KOPT-K1 (cell line): ENCODE results near the gene RBP4.

ENCODE experiments used
- H3K27ac ChIP-seq: fragments of 200-600 bp; sonication (generic); 2 replicates; pipeline ENCODE4 v1.5.1; 2016; ENCODE audit warnings: antibody characterized with exemption, mild to moderate bottlenecking, low read depth, low read length; ENCODE audit not compliant: poor library complexity, severe bottlenecking
- H3K36me3 ChIP-seq: fragments of 200-600 bp; sonication (generic); 2 replicates; pipeline ENCODE4 v1.5.1; 2017; ENCODE audit warnings: antibody characterized with exemption, mild to moderate bottlenecking, low read length, moderate library complexity; ENCODE audit not compliant: insufficient read depth
- H3K9me3 ChIP-seq: fragments of 200-600 bp; sonication (generic); 2 replicates; pipeline ENCODE4 v1.5.1; 2017; ENCODE audit warnings: antibody characterized with exemption, low read length, mild to moderate bottlenecking; ENCODE audit not compliant: insufficient read depth, poor library complexity, severe bottlenecking

Gene RBP4

DNA sequence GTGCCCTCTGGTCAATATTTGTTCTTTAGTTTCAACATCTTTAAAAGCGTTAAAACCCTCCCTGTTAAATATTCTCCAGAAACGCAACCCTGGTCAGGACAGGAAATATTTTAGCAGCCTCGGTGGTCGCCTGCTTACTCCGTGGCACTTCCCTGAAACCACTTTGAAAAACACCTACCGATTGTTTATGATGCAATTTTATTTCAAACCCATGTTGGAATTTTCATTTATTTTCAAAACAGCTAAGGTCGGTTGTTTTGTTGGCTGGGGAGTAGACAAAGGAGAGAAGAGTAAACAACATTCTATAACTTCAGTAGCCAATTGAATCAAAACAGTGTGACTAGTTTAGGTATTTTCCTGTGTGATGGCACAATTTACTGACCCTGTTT is 733 bp upstream of the RBP4 start:
- Histone ChIP-seq H3K27ac (no peak overlapping the region), H3K9me3 (no peaks in the 10 kb centered on the region), H3K36me3 (no peaks in the 10 kb centered on the region)

DNA sequence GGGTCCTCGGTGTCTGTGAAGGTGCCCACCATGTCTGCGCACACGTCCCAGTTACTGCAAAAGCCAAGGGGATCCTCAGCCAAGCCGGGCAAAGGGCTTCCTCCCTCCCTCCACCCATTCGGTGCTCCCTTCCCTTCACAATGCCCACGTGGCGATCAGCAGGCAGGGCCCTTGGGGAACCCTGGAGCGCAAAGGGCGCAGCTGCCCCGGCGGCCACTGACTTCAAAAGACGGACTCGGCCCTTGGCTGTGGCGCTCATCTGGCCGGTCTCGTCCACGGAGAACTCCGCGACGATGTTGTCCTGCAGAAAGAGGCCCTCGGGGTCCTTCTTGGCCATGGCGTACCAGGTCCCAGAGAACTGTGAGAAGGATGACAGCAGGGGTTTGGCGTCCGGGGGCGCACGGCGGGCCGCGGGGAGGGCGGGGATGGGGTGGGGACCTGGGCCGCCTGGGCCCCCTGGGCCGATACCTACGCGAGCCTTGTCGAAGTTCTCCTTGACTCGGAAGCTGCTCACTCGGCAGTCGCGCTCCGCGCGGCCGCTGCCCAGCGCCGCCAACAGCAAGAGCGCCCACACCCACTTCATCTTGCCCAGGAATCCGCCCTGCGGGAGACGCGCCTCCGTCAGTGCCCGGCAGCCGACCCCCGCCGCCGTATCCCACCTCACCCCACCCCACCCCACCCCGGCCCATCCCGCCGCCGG is 439 bp downstream of the RBP4 start:
- no peaks in the 10 kb centered on the region for H3K36me3 ChIP-seq
- no peak overlapping the region for H3K27ac ChIP-seq
- H3K9me3 ChIP-seq, result no peaks in the 10 kb centered on the region

- Histone ChIP-seq H3K9me3 (no peaks in the 10 kb centered on the region), H3K27ac (no peak overlapping the region), H3K36me3 (no peaks in the 10 kb centered on the region)
Observed at GRCh38 chr10:93599778-93600177, 1.3 kb downstream of the RBP4 start.

- no peaks in the 10 kb centered on the region for H3K36me3 ChIP-seq
- H3K9me3 ChIP-seq, result no peaks in the 10 kb centered on the region
- H3K27ac ChIP-seq, result no peak overlapping the region
Observed at GRCh38 chr10:93599335-93599734, 1.7 kb downstream of the RBP4 start.

DNA sequence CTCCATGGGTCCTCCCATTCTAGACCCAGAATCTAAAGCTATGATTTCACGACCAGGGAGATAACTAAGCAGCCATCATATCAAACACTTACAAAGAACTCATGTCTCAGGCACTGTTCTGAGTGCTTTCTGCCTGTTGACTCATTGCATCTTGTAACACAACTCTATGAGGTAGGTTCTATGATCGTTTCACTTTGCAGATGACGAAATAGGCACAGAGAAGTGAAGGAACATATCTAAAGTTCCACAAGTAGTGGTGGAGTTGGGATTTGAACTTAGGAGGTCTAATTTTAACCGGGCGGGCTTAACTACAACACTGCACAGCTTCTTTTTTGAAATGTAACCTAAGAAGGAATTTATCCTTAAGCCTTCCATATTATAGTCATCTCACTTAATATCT is 2.9 kb downstream of the RBP4 start:
- Histone ChIP-seq H3K27ac (no peak overlapping the region), H3K9me3 (no peaks in the 10 kb centered on the region), H3K36me3 (no peaks in the 10 kb centered on the region)

GRCh38 chr10:93597075-93597599 is 3.9 kb downstream of the RBP4 start:
- Histone ChIP-seq H3K36me3 (no peaks in the 10 kb centered on the region), H3K27ac (no peak overlapping the region), H3K9me3 (no peaks in the 10 kb centered on the region)

GRCh38 chr10:93596539-93596938 is 4.5 kb downstream of the RBP4 start:
- no peaks in the 10 kb centered on the region for H3K9me3 ChIP-seq
- H3K27ac ChIP-seq, result no peak overlapping the region
- no peaks in the 10 kb centered on the region for H3K36me3 ChIP-seq

- Histone ChIP-seq H3K27ac (no peak overlapping the region), H3K9me3 (no peaks in the 10 kb centered on the region), H3K36me3 (no peaks in the 10 kb centered on the region)
Observed at GRCh38 chr10:93595378-93596161, 5.5 kb downstream of the RBP4 start.

GRCh38 chr10:93594518-93594917 is 6.5 kb downstream of the RBP4 start:
- H3K27ac ChIP-seq, result no peak overlapping the region
- H3K36me3 ChIP-seq, result no peaks in the 10 kb centered on the region
- no peaks in the 10 kb centered on the region for H3K9me3 ChIP-seq

- no peaks in the 10 kb centered on the region for H3K9me3 ChIP-seq
- no peaks in the 10 kb centered on the region for H3K36me3 ChIP-seq
- no peak overlapping the region for H3K27ac ChIP-seq
Observed at GRCh38 chr10:93593749-93594148, 7.3 kb downstream of the RBP4 start.

DNA sequence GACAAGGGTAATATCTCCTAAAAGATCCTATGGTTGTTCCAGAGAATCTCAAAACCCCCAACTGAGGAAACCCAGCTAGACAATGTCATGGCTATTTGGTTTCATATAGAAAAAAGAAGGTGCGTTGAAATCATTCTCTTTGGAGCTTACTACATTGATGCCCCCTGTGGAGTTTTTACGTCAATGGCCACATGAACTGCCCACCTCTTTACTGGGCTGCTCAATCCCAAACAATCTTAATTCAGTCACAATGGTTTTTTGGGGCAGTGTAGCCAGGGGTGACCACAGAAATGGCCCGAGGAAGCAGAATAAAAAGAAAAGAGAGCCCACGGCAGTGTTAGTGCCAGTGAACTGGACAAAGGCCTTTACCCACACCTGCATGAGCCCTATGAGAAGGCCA is 7.8 kb downstream of the RBP4 start:
- no peak overlapping the region for H3K27ac ChIP-seq
- no peaks in the 10 kb centered on the region for H3K9me3 ChIP-seq
- no peaks in the 10 kb centered on the region for H3K36me3 ChIP-seq

DNA sequence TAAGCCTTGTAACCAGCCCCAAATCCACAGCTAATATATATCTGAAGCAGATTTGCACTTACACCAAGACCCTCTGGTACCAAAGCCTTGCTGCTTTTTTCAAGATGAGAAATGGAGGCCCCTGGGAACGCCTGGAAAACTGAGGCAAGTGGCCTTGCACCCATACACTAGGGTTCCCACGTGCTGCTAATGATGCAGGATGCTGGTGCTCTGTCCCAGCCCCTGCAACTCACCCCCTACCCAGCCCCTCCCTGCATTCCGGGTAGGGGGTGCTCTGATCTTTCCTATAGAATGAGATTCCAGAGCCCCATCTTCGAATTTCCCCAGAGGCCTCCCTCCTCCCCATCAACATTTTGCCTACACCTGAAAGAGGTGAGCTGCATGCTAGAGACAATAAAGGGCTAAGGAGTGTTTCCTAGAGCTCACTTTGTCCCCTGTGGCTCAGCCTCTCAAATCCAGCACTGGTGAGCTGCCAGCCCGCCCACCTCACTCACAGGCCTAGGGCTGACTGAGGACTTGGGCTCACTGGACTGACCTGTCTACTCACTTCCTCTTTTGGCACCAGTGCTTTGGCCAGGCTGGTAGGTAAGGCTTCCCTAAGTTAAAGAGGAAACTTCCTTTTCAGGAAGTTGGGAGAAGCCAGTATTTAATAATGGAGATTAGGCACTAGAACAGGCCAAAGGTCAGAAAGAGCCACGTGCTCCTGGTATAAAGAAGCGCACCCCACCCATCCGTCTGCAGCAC is 9.8 kb downstream of the RBP4 start:
- H3K9me3 ChIP-seq, result no peaks in the 10 kb centered on the region
- no peak overlapping the region for H3K27ac ChIP-seq
- H3K36me3 ChIP-seq, result no peaks in the 10 kb centered on the region

DNA sequence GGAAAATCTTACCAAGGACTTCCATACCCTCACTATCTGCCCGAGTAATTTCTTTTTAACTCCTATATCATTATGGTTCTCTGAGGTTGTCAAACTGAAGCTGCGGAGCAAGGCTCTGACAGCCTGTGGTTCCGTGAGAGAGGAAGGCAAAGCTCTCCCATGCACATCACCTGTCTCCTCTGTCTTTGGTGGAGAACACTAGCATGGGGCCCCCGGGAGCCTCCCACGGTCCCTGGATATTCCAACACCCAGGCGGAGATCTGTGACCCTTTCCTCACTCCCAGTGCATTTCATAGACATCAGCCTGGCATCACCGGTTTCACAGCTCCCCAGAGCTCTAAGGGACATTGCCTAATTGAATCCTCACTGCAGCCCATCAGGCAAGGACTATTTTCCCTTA is 10.4 kb downstream of the RBP4 start:
- H3K9me3 ChIP-seq, result no peaks in the 10 kb centered on the region
- no peak overlapping the region for H3K27ac ChIP-seq

DNA sequence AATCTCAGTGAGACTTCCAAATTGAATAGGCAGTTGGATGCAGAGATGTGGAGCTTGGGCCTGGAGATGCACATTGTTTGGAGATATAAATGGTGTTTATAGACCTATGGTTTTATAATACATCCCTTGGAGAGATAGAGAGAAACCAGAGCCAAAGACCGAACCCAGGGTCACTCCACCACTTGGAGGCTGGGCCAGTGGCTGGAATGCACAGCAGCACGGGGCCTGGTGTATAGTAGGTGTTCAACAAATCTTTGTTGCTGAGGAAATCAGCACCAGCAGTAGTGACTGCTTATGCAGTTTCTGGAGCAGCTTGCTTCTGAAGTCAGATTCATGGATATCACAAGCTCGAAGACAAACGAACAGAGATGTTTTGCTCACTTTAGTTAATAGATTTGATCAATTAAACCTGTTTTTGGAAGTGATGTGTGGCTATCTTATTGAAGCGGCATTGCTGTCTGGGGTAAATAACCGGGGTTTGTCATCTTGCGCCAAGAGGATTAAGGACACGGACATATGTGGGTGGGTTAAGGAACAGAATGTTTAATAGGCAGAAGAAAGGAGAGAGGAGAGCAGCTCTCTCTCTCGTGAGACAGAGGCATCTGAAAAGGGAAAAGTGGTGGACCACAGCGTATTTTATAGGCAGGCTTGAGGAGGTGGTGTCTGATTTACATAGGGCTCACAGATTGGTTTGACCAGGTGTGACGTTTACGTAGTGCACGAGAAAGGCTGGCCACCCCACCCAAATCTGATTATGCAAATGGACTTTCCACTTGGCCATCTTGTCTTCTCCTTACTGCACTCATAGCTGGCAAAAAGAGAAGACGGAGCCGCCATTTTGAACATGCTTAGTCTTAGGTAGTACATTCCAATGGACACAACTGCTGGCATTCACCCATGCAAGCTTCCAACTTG is 11.1 kb downstream of the RBP4 start:
- Histone ChIP-seq H3K9me3 (no peaks in the 10 kb centered on the region), H3K27ac (no peak overlapping the region), H3K36me3 (no peaks in the 10 kb centered on the region)

More for the DNA sequence above, 10.4 kb downstream of the RBP4 start:
- no peaks in the 10 kb centered on the region for H3K36me3 ChIP-seq
